Keratinocyte (primary cell): ENCODE data around the gene SYS1. TPM values are rescaled to one million over a fixed set of nuclear protein-coding genes. Genes with fewer than 3 reads are reported as not detected.
A peak's percentile ranks its signal among the peaks of the same experiment; 100 is the strongest.

ENCODE experiments used
- DNase-seq: peaks from one replicate; pipeline ENCODE4 v3.0.0-alpha.2; 2011; ENCODE audit warnings: low read depth, missing footprints, low spot score
- FAIRE-seq: peaks from 2 replicates; lab custom pipeline; 2011; peaks lifted over from hg19 to GRCh38; lab: Jason Lieb, UNC
- H2AFZ ChIP-seq: 2 replicates; pipeline ENCODE4 v1.6.0; 2012; ENCODE audit warnings: low read length, control low read depth, inconsistent platforms; ENCODE audit not compliant: control insufficient read depth
- H3K27ac ChIP-seq: 2 replicates; pipeline ENCODE4 v1.5.1; 2011; ENCODE audit warnings: low read length; ENCODE audit not compliant: control insufficient read depth, insufficient read depth
- H3K27me3 ChIP-seq: 3 replicates; pipeline ENCODE4 v1.6.0; 2011; ENCODE audit warnings: low read length; ENCODE audit not compliant: control insufficient read depth, insufficient read depth; ENCODE audit errors: extremely low read depth
- H3K36me3 ChIP-seq, 2 experiments: 2 replicates in 1 of 2; 3 replicates in 1 of 2; pipeline ENCODE4 v1.5.1; 2011; ENCODE audit warnings: low read length in 2 of 2, mild to moderate bottlenecking in 1 of 2; ENCODE audit not compliant: control insufficient read depth in 2 of 2, insufficient read depth in 2 of 2; ENCODE audit errors: extremely low read depth in 1 of 2
- H3K4me1 ChIP-seq: 3 replicates; pipeline ENCODE4 v1.5.1; 2011; ENCODE audit warnings: low read length; ENCODE audit not compliant: control insufficient read depth, insufficient read depth; ENCODE audit errors: extremely low read depth
- H3K4me2 ChIP-seq: 3 replicates; pipeline ENCODE4 v1.6.0; 2011; ENCODE audit warnings: low read depth, low read length; ENCODE audit not compliant: control insufficient read depth, insufficient read depth; ENCODE audit errors: extremely low read depth
- H3K4me3 ChIP-seq, 3 experiments: fragments of 200-600 bp in 1 of 3; sonication (generic) in 1 of 3; 2 replicates in 2 of 3; 3 replicates in 1 of 3; pipeline ENCODE4 v1.5.1; 2011 to 2016; ENCODE audit warnings: low read length in 3 of 3, mild to moderate bottlenecking in 3 of 3, control low read depth in 2 of 3, inconsistent platforms in 1 of 3, low read depth in 1 of 3, mixed read lengths in 1 of 3, mixed run types in 1 of 3, moderate library complexity in 1 of 3; ENCODE audit not compliant: control insufficient read depth in 2 of 3, insufficient read depth in 2 of 3; ENCODE audit errors: extremely low read depth in 1 of 3
- H3K79me2 ChIP-seq: 2 replicates; pipeline ENCODE4 v1.6.0; 2012; ENCODE audit warnings: low read length; ENCODE audit not compliant: control insufficient read depth, insufficient read depth
- H3K9ac ChIP-seq: 3 replicates; pipeline ENCODE4 v1.6.0; 2011; ENCODE audit warnings: low read length; ENCODE audit not compliant: control insufficient read depth, insufficient read depth; ENCODE audit errors: extremely low read depth
- H3K9me1 ChIP-seq: 3 replicates; pipeline ENCODE4 v1.6.0; 2011; ENCODE audit warnings: low read length; ENCODE audit not compliant: control insufficient read depth, insufficient read depth; ENCODE audit errors: extremely low read depth
- H3K9me3 ChIP-seq: 2 replicates; pipeline ENCODE4 v1.5.1; 2012; ENCODE audit warnings: low read depth, low read length; ENCODE audit not compliant: control insufficient read depth
- H4K20me1 ChIP-seq: 3 replicates; pipeline ENCODE4 v1.6.0; 2011; ENCODE audit warnings: low read length; ENCODE audit not compliant: control insufficient read depth, insufficient read depth; ENCODE audit errors: extremely low read depth
- CTCF ChIP-seq, 3 experiments: IDR thresholded peaks in 1 of 3; conservative IDR thresholded peaks in 1 of 3; optimal IDR thresholded peaks in 1 of 3; 2 replicates in 2 of 3; 3 replicates in 1 of 3; pipeline versions ENCODE3 to v1.5.1; 2011; ENCODE audit warnings: low read length in 3 of 3, mild to moderate bottlenecking in 3 of 3, moderate library complexity in 2 of 3, control low read depth in 1 of 3, inconsistent platforms in 1 of 3; ENCODE audit not compliant: insufficient read depth in 2 of 3; ENCODE audit errors: extremely low read depth in 1 of 3
- EZH2 ChIP-seq: IDR thresholded peaks from one replicate; pipeline ENCODE4 v1.6.1; 2012; ENCODE audit warnings: inconsistent platforms, mild to moderate bottlenecking, low read length, moderate library complexity
- dilution Hi-C: fragments of 300-500 bp; cut with MboI; formaldehyde crosslinking; loops from one replicate; pipeline ENCODE4 v1.7.0; 2020; ENCODE audit warnings: low sequenced_read_pairs; ENCODE audit not compliant: extremely low pct_ligation_motif_present
- polyA plus RNA-seq, 5 experiments: library from polyadenylated mRNA; depleted of rRNA in 3 of 5; stranded (reverse) in 3 of 5; stranded (forward) in 1 of 5; unstranded in 1 of 5; fragments of >200 nt; gene quantifications; 1 replicate in 1 of 5; 2 replicates in 3 of 5; 3 replicates in 1 of 5; pipeline versions ENCODE4 v1.2.1 to v1.2.3, GENCODE V29; 2011 to 2012; ENCODE audit warnings: missing spikeins in 2 of 5, low read depth in 1 of 5, low replicate concordance in 1 of 5

The SYS1 gene
- polyA plus RNA-seq, 1 donor (not counting 4 experiments of a cell fraction or from before 2014, with no cell fraction given): 16.8 TPM

GRCh38 chr20:45336530-45337366 is 26.2 kb upstream of the SYS1 start:
- FAIRE-seq (peak; percentile 90), DNase-seq (no peak)
- peaks cover 29 to 46% of the 10 kb centered on the region in 2 experiments for H3K36me3 ChIP-seq
- no peaks in the 10 kb centered on the region for H3K27me3 ChIP-seq
- no peak overlapping the region for H2AFZ ChIP-seq
- no peaks in the 10 kb centered on the region for H4K20me1 ChIP-seq
- no peaks in the 10 kb centered on the region for H3K9me3 ChIP-seq
- TF ChIP-seq EZH2: no peak
- TF ChIP-seq CTCF (optimal IDR thresholded peaks at IDR 0.05 in 1 of 3, IDR thresholded peaks at IDR 0.05 in 1 of 3, conservative IDR thresholded peaks at IDR 0.05 in 1 of 3; ENCODE audit: extremely low read depth in 1 of 3, insufficient read depth in 2 of 3, low read length in 3 of 3): no peak
- dilution Hi-C loops: no loop called here
- peak overlapping the region; percentile 55 for H3K4me2 ChIP-seq
- peaks cover 60% of the 10 kb centered on the region for H3K4me1 ChIP-seq
- H3K79me2 ChIP-seq: peaks cover 64% of the 10 kb centered on the region
- H3K4me3 ChIP-seq: peak overlapping the region in 2 of 3 experiments; percentile 22 to 42
- H3K9ac ChIP-seq: peak overlapping the region; percentile 79
- H3K27ac ChIP-seq: peak overlapping the region; percentile 98
- H3K9me1 ChIP-seq: peaks cover 2% of the 10 kb centered on the region

GRCh38 chr20:45337367-45338120 is 25.4 kb upstream of the SYS1 start:
- FAIRE-seq: peak; percentile 67
- DNase-seq: no peak
- H3K27me3 ChIP-seq: no peaks in the 10 kb centered on the region
- peaks cover 2% of the 10 kb centered on the region for H3K9me1 ChIP-seq
- H3K4me3 ChIP-seq: peak overlapping the region in 1 of 3 experiments; percentile 2
- peaks cover 68% of the 10 kb centered on the region for H3K4me1 ChIP-seq
- H3K4me2 ChIP-seq: peak overlapping the region; percentile 55
- no peak overlapping the region for H2AFZ ChIP-seq
- H4K20me1 ChIP-seq: no peaks in the 10 kb centered on the region
- no peak for TF ChIP-seq CTCF (optimal IDR thresholded peaks at IDR 0.05 in 1 of 3, IDR thresholded peaks at IDR 0.05 in 1 of 3, conservative IDR thresholded peaks at IDR 0.05 in 1 of 3; ENCODE audit: extremely low read depth in 1 of 3, insufficient read depth in 2 of 3, low read length in 3 of 3)
- no peak for TF ChIP-seq EZH2
- peaks cover 71% of the 10 kb centered on the region for H3K79me2 ChIP-seq
- peak overlapping the region; percentile 79 for H3K9ac ChIP-seq
- peak overlapping the region; percentile 98 for H3K27ac ChIP-seq
- dilution Hi-C loops: no loop called here
- no peaks in the 10 kb centered on the region for H3K9me3 ChIP-seq
- peaks cover 27 to 49% of the 10 kb centered on the region in 2 experiments for H3K36me3 ChIP-seq
